GM12878 (cell line): ENCODE data around the gene SVIL. TPM values are rescaled to one million over a fixed set of nuclear protein-coding genes. Genes with fewer than 3 reads are reported as not detected.

Source experiments
- ATAC-seq: fragments of 200-7000 bp; cut with Tn5 transposase; 3 replicates; pipeline ENCODE4 v1.9.1; 2020; ENCODE audit warnings: mild to moderate bottlenecking, moderate library complexity
- BruUV-seq: library from RNA; stranded (reverse); fragments of 400-500 nt; replicated peaks from 2 replicates; lab custom pipeline; 2021; lab: Mats Ljungman, UMichigan
- CTCF ChIA-PET: fragments of 300-600 bp; sonication (Branson Sonifier 250); formaldehyde crosslinking; extraction: SDS; loops from one replicate; lab custom pipeline; 2021; ENCODE audit warnings: inconsistent platforms; lab: Yijun Ruan, JAX
- POLR2A ChIA-PET: fragments of 350-600 bp; formaldehyde crosslinking; extraction: SDS; loops from one replicate; lab custom pipeline; 2021; ENCODE audit warnings: inconsistent platforms; lab: Charles Lee
- RAD21 ChIA-PET: fragments of 300-600 bp; sonication (Branson Sonifier 250); formaldehyde crosslinking; loops from one replicate; lab custom pipeline; 2023; ENCODE audit warnings: antibody characterized with exemption; ENCODE audit not compliant: unreplicated experiment; lab: Charles Lee
- SMC1A ChIA-PET: fragments of 300-600 bp; sonication (Branson Sonifier 250); formaldehyde crosslinking; loops from one replicate; lab custom pipeline; 2023; ENCODE audit not compliant: unreplicated experiment, uncharacterized antibody; lab: Charles Lee
- DNase-seq: peaks from one replicate; pipeline ENCODE4 v3.0.0-alpha.2; 2011; ENCODE audit warnings: low read depth, low spot score
- FAIRE-seq: peaks from 3 replicates; lab custom pipeline; 2011; peaks lifted over from hg19 to GRCh38; lab: Jason Lieb, UNC
- H2AFZ ChIP-seq: 2 replicates; pipeline ENCODE4 v1.6.0; 2011; ENCODE audit warnings: low read depth, low read length, control low read depth; ENCODE audit not compliant: control insufficient read depth
- H3K27ac ChIP-seq: 2 replicates; pipeline ENCODE4 v1.5.1; 2011; ENCODE audit warnings: control low read depth; ENCODE audit not compliant: control insufficient read depth, insufficient read depth
- H3K27me3 ChIP-seq, 2 experiments: replicated peaks in 1 of 2; 2 replicates each; pipeline versions ENCODE4 v1.6.0 to v1.6.1; 2011; ENCODE audit warnings: low read length in 1 of 2; ENCODE audit not compliant: control insufficient read depth in 2 of 2, insufficient read depth in 2 of 2
- H3K36me3 ChIP-seq, 2 experiments: 2 replicates each; pipeline ENCODE4 v1.5.1; 2011; ENCODE audit warnings: low read length in 1 of 2; ENCODE audit not compliant: control insufficient read depth in 2 of 2, insufficient read depth in 2 of 2
- H3K4me1 ChIP-seq: 2 replicates; pipeline ENCODE4 v1.6.1; 2011; ENCODE audit warnings: mild to moderate bottlenecking, low read length, moderate library complexity, mixed read lengths; ENCODE audit not compliant: control insufficient read depth, insufficient read depth
- H3K4me2 ChIP-seq: 2 replicates; pipeline ENCODE4 v1.6.0; 2011; ENCODE audit warnings: control low read depth; ENCODE audit not compliant: control insufficient read depth, insufficient read depth
- H3K4me3 ChIP-seq: fragments of 200-600 bp; sonication (generic); 2 replicates; pipeline ENCODE4 v1.5.1; 2016
- H3K79me2 ChIP-seq: 2 replicates; pipeline ENCODE4 v1.6.0; 2011; ENCODE audit warnings: low read length; ENCODE audit not compliant: control insufficient read depth, insufficient read depth
- H3K9ac ChIP-seq: 2 replicates; pipeline ENCODE4 v1.8.0; 2011; ENCODE audit warnings: low read length, control low read depth, mixed read lengths; ENCODE audit not compliant: control insufficient read depth, insufficient read depth
- H3K9me3 ChIP-seq: replicated peaks from 3 replicates; pipeline ENCODE4 v1.5.1; 2011; ENCODE audit warnings: mild to moderate bottlenecking, low read length; ENCODE audit not compliant: control insufficient read depth, insufficient read depth
- H4K20me1 ChIP-seq: 2 replicates; pipeline ENCODE4 v1.6.0; 2011; ENCODE audit not compliant: control insufficient read depth, insufficient read depth
- ASH2L ChIP-seq: fragments of 300-600, 200-600 bp; sonication (generic); IDR thresholded peaks from 2 replicates; pipeline ENCODE4 v1.6.1; 2017; ENCODE audit warnings: low read depth, mild to moderate bottlenecking, borderline replicate concordance
- BCLAF1 ChIP-seq: fragments of 450-650 bp; IDR thresholded peaks from 2 replicates; pipeline ENCODE4 v1.6.1; 2017; ENCODE audit warnings: antibody characterized with exemption, mild to moderate bottlenecking, moderate library complexity
- BRCA1 ChIP-seq: IDR thresholded peaks from 2 replicates; pipeline ENCODE4 v1.6.1; 2011; ENCODE audit warnings: low read depth, low read length, improper control_type of control experiment
- CHD1 ChIP-seq: IDR thresholded peaks from 2 replicates; pipeline ENCODE4 v1.6.1; 2012; ENCODE audit warnings: low read depth, low read length, improper control_type of control experiment
- IRF5 ChIP-seq: fragments of 450-650 bp; IDR thresholded peaks from 2 replicates; pipeline ENCODE4 v1.6.1; 2017; ENCODE audit warnings: borderline replicate concordance
- JUNB ChIP-seq: IDR thresholded peaks from 2 replicates; pipeline ENCODE4 v1.6.1; 2016; ENCODE audit warnings: antibody characterized with exemption, mild to moderate bottlenecking
- MTA2 ChIP-seq: fragments of 450-650 bp; IDR thresholded peaks from 2 replicates; pipeline ENCODE4 v1.6.1; 2016; ENCODE audit warnings: low read depth, mild to moderate bottlenecking, moderate library complexity
- NFYA ChIP-seq: IDR thresholded peaks from 2 replicates; pipeline ENCODE4 v1.6.1; 2011; ENCODE audit warnings: low read depth, mild to moderate bottlenecking, low read length, improper control_type of control experiment, borderline replicate concordance
- NR2C2 ChIP-seq: IDR thresholded peaks from 2 replicates; pipeline ENCODE4 v1.6.1; 2011; ENCODE audit warnings: borderline replicate concordance, low read depth; ENCODE audit not compliant: control insufficient read depth, insufficient read length
- PBX3 ChIP-seq: IDR thresholded peaks from 2 replicates; pipeline ENCODE4 v1.6.1; 2011; ENCODE audit warnings: mild to moderate bottlenecking, low read depth, low read length, moderate library complexity; ENCODE audit not compliant: insufficient replicate concordance
- RAD51 ChIP-seq: fragments of 450-650 bp; IDR thresholded peaks from 2 replicates; pipeline ENCODE4 v1.6.1; 2016; ENCODE audit warnings: moderate library complexity, mild to moderate bottlenecking, inconsistent platforms
- YBX1 ChIP-seq: fragments of 450-650 bp; IDR thresholded peaks from 2 replicates; pipeline ENCODE4 v1.6.1; 2016; ENCODE audit warnings: antibody characterized with exemption
- ZNF207 ChIP-seq: fragments of 450-650 bp; IDR thresholded peaks from 2 replicates; pipeline ENCODE4 v1.6.1; 2014; ENCODE audit warnings: antibody characterized with exemption, mild to moderate bottlenecking, borderline replicate concordance
- WGBS: methylation state at CpG from one replicate; pipeline ENCODE4 v1.1.6; 2016; ENCODE audit warnings: low lambda C conversion rate; ENCODE audit not compliant: insufficient replicate concordance, insufficient coverage; ENCODE audit errors: missing lambda C conversion rate; 5-methylcytosine and 5-hydroxymethylcytosine counted together
- in situ Hi-C: fragments of 300-500 bp; cut with MboI; formaldehyde crosslinking; loops from 9 replicates; pipeline ENCODE4 v1.14.3; 2018; ENCODE audit warnings: mixed read lengths
- intact Hi-C: fragments of 100-400 bp; cut with micrococcal nuclease; formaldehyde crosslinking; loops from one replicate; pipeline ENCODE4 v1.14.2; 2022; ENCODE audit not compliant: unreplicated experiment
- polyA plus RNA-seq, 11 experiments: library from polyadenylated mRNA; depleted of rRNA in 4 of 11; unstranded in 6 of 11; stranded (reverse) in 5 of 11; fragments of >200 nt; fragmentation: Nextera tagmentation in 4 of 11; fragmentation: Illumina TruSeq in 1 of 11; extraction: Ambion mirVana in 4 of 11; extraction: Trizol in 1 of 11; gene quantifications; 1 replicate in 1 of 11; 2 replicates in 10 of 11; pipeline versions ENCODE4 v1.2.1 to v1.2.3, GENCODE V29; 2011 to 2016; ENCODE audit warnings: inconsistent platforms in 2 of 11, missing spikeins in 2 of 11, low read depth in 1 of 11
- total RNA-seq, 4 experiments: library from RNA; depleted of rRNA in 3 of 4; stranded (reverse); fragments of >200 nt in 3 of 4; fragmentation: Illumina TruSeq in 1 of 4; extraction: Trizol in 1 of 4; gene quantifications; 2 replicates each; pipeline versions ENCODE4 v1.2.1 to v1.2.3, GENCODE V29; 2013 to 2021

SVIL gene
- total and polyA plus RNA-seq, 10 of the 15 experiments (the other 5 are each of a cell fraction or from before 2014, with no cell fraction given): 0.22 to 1.9 (median 0.87) TPM

- H3K4me2 ChIP-seq: no peak overlapping the region
- H3K9ac ChIP-seq: no peak overlapping the region
- DNase-seq (no peak), FAIRE-seq (no peak), ATAC-seq (no peak)
- no peaks in the 10 kb centered on the region; a peak in 1 of 4 replicates for H3K36me3 ChIP-seq
- H2AFZ ChIP-seq: no peak overlapping the region
- no peak for TF ChIP-seq NR2C2
- no peak for TF ChIP-seq NFYA
- no peak for TF ChIP-seq BRCA1
- no peak for TF ChIP-seq CHD1
- TF ChIP-seq ZNF207: no peak
- TF ChIP-seq YBX1: no peak
- no peak for TF ChIP-seq JUNB
- TF ChIP-seq IRF5: no peak
- TF ChIP-seq ASH2L: no peak
- TF ChIP-seq PBX3: no peak
- TF ChIP-seq RAD51: no peak
- no peak for TF ChIP-seq BCLAF1
- TF ChIP-seq MTA2: no peak
- H4K20me1 ChIP-seq: no peaks in the 10 kb centered on the region
- no peak overlapping the region for H3K4me3 ChIP-seq
- in situ Hi-C loops: no loop called here
- SMC1A ChIA-PET: no interaction called here
- H3K27ac ChIP-seq: no peak overlapping the region
- BruUV-seq: no TSS peak
- H3K4me1 ChIP-seq: no peaks in the 10 kb centered on the region
- POLR2A ChIA-PET: no interaction called here
- CTCF ChIA-PET: interaction anchor here (0.6 to 1.4 kb wide), 3 partner anchors 37 to 1179 kb away, joined by 3 read pairs; no protein-coding TSS in a partner anchor
- no peaks in the 10 kb centered on the region for H3K79me2 ChIP-seq
- intact Hi-C loops: no loop called here
- RAD21 ChIA-PET: no interaction called here
- H3K9me3 ChIP-seq: no peaks in the 10 kb centered on the region
- H3K27me3 ChIP-seq: no peaks in the 10 kb centered on the region
- 91% methylated on average over 8 of the region's 8 CpGs for WGBS
Observed at GRCh38 chr10:29428486-29428885, 206.3 kb downstream of the SVIL start.
